ENCODE data around the gene SLC45A3. TPM values are rescaled to one million over a fixed set of nuclear protein-coding genes. Genes with fewer than 3 reads are reported as not detected.

SLC45A3 gene
- polyA plus RNA-seq, 1 donor (not counting 4 experiments of a cell fraction or from before 2014, with no cell fraction given) = 2.5 TPM

- TF ChIP-seq EZH2 (IDR thresholded peaks at IDR 0.05; ENCODE audit: low read length) = no peak
- no peaks in the 10 kb centered on the region for H3K9me3 ChIP-seq (ENCODE audit: control insufficient read depth, low read depth, low read length)
- H3K9me1 ChIP-seq (ENCODE audit: control insufficient read depth, extremely low read depth, insufficient read depth, low read length) = no peaks in the 10 kb centered on the region
- DNase-seq (ENCODE audit: low read depth, low spot score) (no peak), FAIRE-seq (no peak)
- no peak overlapping the region for H3K9ac ChIP-seq (ENCODE audit: control insufficient read depth, extremely low read depth, insufficient read depth, low read length)
- H3K36me3 ChIP-seq (ENCODE audit: control insufficient read depth in 2 of 2, extremely low read depth in 1 of 2, insufficient read depth in 2 of 2, low read length in 2 of 2) = peaks cover 3 to 8% of the 10 kb centered on the region in 2 experiments
- no peak overlapping the region for H2AFZ ChIP-seq (ENCODE audit: control insufficient read depth, low read length)
- H3K79me2 ChIP-seq (ENCODE audit: control insufficient read depth, insufficient read depth, low read length) = no peaks in the 10 kb centered on the region
- no peaks in the 10 kb centered on the region for H3K4me1 ChIP-seq (ENCODE audit: control insufficient read depth, extremely low read depth, insufficient read depth, low read length)
- no peaks in the 10 kb centered on the region for H3K27me3 ChIP-seq (ENCODE audit: control insufficient read depth, extremely low read depth, insufficient read depth, low read length)
- no peak overlapping the region for H3K4me3 ChIP-seq (ENCODE audit: control insufficient read depth in 2 of 3, extremely low read depth in 1 of 3, insufficient read depth in 2 of 3, low read depth in 1 of 3, low read length in 3 of 3)
- dilution Hi-C loops (cut with MboI; ENCODE audit: extremely low pct_ligation_motif_present, low sequenced_read_pairs) = no loop called here
- H3K4me2 ChIP-seq (ENCODE audit: control insufficient read depth, extremely low read depth, insufficient read depth, low read depth, low read length) = no peak overlapping the region
- no peaks in the 10 kb centered on the region for H4K20me1 ChIP-seq (ENCODE audit: control insufficient read depth, extremely low read depth, insufficient read depth, low read length)
- no peak overlapping the region for H3K27ac ChIP-seq (ENCODE audit: control insufficient read depth, insufficient read depth, low read length)
Observed at GRCh38 chr1:205700865-205701401, 20.6 kb upstream of the SLC45A3 start.

- Histone ChIP-seq H3K36me3 (ENCODE audit: control insufficient read depth in 2 of 2, extremely low read depth in 1 of 2, insufficient read depth in 2 of 2, low read length in 2 of 2) (peaks cover 3 to 4% of the 10 kb centered on the region in 2 experiments), H3K27me3 (ENCODE audit: control insufficient read depth, extremely low read depth, insufficient read depth, low read length) (no peaks in the 10 kb centered on the region), H3K9me1 (ENCODE audit: control insufficient read depth, extremely low read depth, insufficient read depth, low read length) (no peaks in the 10 kb centered on the region), H3K4me2 (ENCODE audit: control insufficient read depth, extremely low read depth, insufficient read depth, low read depth, low read length) (no peak overlapping the region), H3K27ac (ENCODE audit: control insufficient read depth, insufficient read depth, low read length) (no peak overlapping the region), H2AFZ (ENCODE audit: control insufficient read depth, low read length) (no peak overlapping the region), H4K20me1 (ENCODE audit: control insufficient read depth, extremely low read depth, insufficient read depth, low read length) (no peaks in the 10 kb centered on the region), H3K79me2 (ENCODE audit: control insufficient read depth, insufficient read depth, low read length) (no peaks in the 10 kb centered on the region), H3K9ac (ENCODE audit: control insufficient read depth, extremely low read depth, insufficient read depth, low read length) (no peak overlapping the region), H3K9me3 (ENCODE audit: control insufficient read depth, low read depth, low read length) (no peaks in the 10 kb centered on the region), H3K4me1 (ENCODE audit: control insufficient read depth, extremely low read depth, insufficient read depth, low read length) (no peaks in the 10 kb centered on the region), H3K4me3 (ENCODE audit: control insufficient read depth in 2 of 3, extremely low read depth in 1 of 3, insufficient read depth in 2 of 3, low read depth in 1 of 3, low read length in 3 of 3) (no peak overlapping the region)
- FAIRE-seq (no peak), DNase-seq (ENCODE audit: low read depth, low spot score) (no peak)
- dilution Hi-C loops (cut with MboI; ENCODE audit: extremely low pct_ligation_motif_present, low sequenced_read_pairs) = no loop called here
- no peak for TF ChIP-seq CTCF (optimal IDR thresholded peaks at IDR 0.05 in 1 of 3, IDR thresholded peaks at IDR 0.05 in 1 of 3, conservative IDR thresholded peaks at IDR 0.05 in 1 of 3; ENCODE audit: extremely low read depth in 1 of 3, insufficient read depth in 2 of 3, low read length in 3 of 3)
- no peak for TF ChIP-seq EZH2 (IDR thresholded peaks at IDR 0.05; ENCODE audit: low read length)
Observed at GRCh38 chr1:205699416-205699815, 19.1 kb upstream of the SLC45A3 start.

GRCh38 chr1:205698921-205699320 is 18.6 kb upstream of the SLC45A3 start:
- no peaks in the 10 kb centered on the region for H3K79me2 ChIP-seq (ENCODE audit: control insufficient read depth, insufficient read depth, low read length)
- no peaks in the 10 kb centered on the region for H3K27me3 ChIP-seq (ENCODE audit: control insufficient read depth, extremely low read depth, insufficient read depth, low read length)
- no peak for FAIRE-seq
- H3K9me3 ChIP-seq (ENCODE audit: control insufficient read depth, low read depth, low read length) = no peaks in the 10 kb centered on the region
- H2AFZ ChIP-seq (ENCODE audit: control insufficient read depth, low read length) = no peak overlapping the region
- no peak overlapping the region for H3K4me3 ChIP-seq (ENCODE audit: control insufficient read depth in 2 of 3, extremely low read depth in 1 of 3, insufficient read depth in 2 of 3, low read depth in 1 of 3, low read length in 3 of 3)
- H3K9ac ChIP-seq (ENCODE audit: control insufficient read depth, extremely low read depth, insufficient read depth, low read length) = no peak overlapping the region
- no peaks in the 10 kb centered on the region for H3K4me1 ChIP-seq (ENCODE audit: control insufficient read depth, extremely low read depth, insufficient read depth, low read length)
- H4K20me1 ChIP-seq (ENCODE audit: control insufficient read depth, extremely low read depth, insufficient read depth, low read length) = no peaks in the 10 kb centered on the region
- DNase-seq (ENCODE audit: low read depth, low spot score) = no peak
- no peak overlapping the region for H3K4me2 ChIP-seq (ENCODE audit: control insufficient read depth, extremely low read depth, insufficient read depth, low read depth, low read length)
- H3K36me3 ChIP-seq (ENCODE audit: control insufficient read depth in 2 of 2, extremely low read depth in 1 of 2, insufficient read depth in 2 of 2, low read length in 2 of 2) = peaks cover 3 to 4% of the 10 kb centered on the region in 2 experiments
- no peaks in the 10 kb centered on the region for H3K9me1 ChIP-seq (ENCODE audit: control insufficient read depth, extremely low read depth, insufficient read depth, low read length)
- TF ChIP-seq EZH2 (IDR thresholded peaks at IDR 0.05; ENCODE audit: low read length) (no peak), CTCF (optimal IDR thresholded peaks at IDR 0.05 in 1 of 3, IDR thresholded peaks at IDR 0.05 in 1 of 3, conservative IDR thresholded peaks at IDR 0.05 in 1 of 3; ENCODE audit: extremely low read depth in 1 of 3, insufficient read depth in 2 of 3, low read length in 3 of 3) (no peak)
- no peak overlapping the region for H3K27ac ChIP-seq (ENCODE audit: control insufficient read depth, insufficient read depth, low read length)
- dilution Hi-C loops (cut with MboI; ENCODE audit: extremely low pct_ligation_motif_present, low sequenced_read_pairs) = no loop called here

Measured in keratinocyte (primary cell).